Measurements from ENCODE around the gene FOXL2. TPM values are rescaled to one million over a fixed set of nuclear protein-coding genes. Genes with fewer than 3 reads are reported as not detected.

FOXL2 gene
- total RNA-seq, 1 donor from 2014 or later = not detected

- peaks cover 15% of the 10 kb centered on the region for H3K27me3 Mint-ChIP-seq (ENCODE audit: insufficient read depth, low read depth)
- H3K27ac ChIP-seq = no peak overlapping the region
- DNase-seq (ENCODE audit: low spot score) = no peak
- H3K27me3 ChIP-seq = peaks cover 24% of the 10 kb centered on the region
- TF ChIP-seq CTCF (IDR thresholded peaks at IDR 0.05) (no peak), EZH2 (IDR thresholded peaks at IDR 0.05) (no peak), EZH2phosphoT487 (IDR thresholded peaks at IDR 0.05) (no peak)
- H3K4me3 ChIP-seq = no peak overlapping the region
- H3K36me3 Mint-ChIP-seq = no peaks in the 10 kb centered on the region
- no peaks in the 10 kb centered on the region for H4K20me1 ChIP-seq (ENCODE audit: low read depth)
- H3K4me2 ChIP-seq = no peak overlapping the region
- H3K79me2 ChIP-seq (ENCODE audit: low read depth) = no peaks in the 10 kb centered on the region
- H3K9ac ChIP-seq = no peak overlapping the region
- H3K9me3 Mint-ChIP-seq = peaks cover 9% of the 10 kb centered on the region
- H3K36me3 ChIP-seq = no peaks in the 10 kb centered on the region
- H2AFZ ChIP-seq (replicated peaks) = no peak overlapping the region
- H3K4me3 Mint-ChIP-seq = no peak overlapping the region
- no peaks in the 10 kb centered on the region for H3F3A ChIP-seq (ENCODE audit: low read depth)
- H3K9me3 ChIP-seq (ENCODE audit: low read depth) = peaks cover 14% of the 10 kb centered on the region
- H3K4me1 Mint-ChIP-seq = no peaks in the 10 kb centered on the region
- no peak overlapping the region for H3K27ac Mint-ChIP-seq
- no peaks in the 10 kb centered on the region for H3K4me1 ChIP-seq
Observed at GRCh38 chr3:138962854-138963560, 16.1 kb upstream of the FOXL2 start.

GRCh38 chr3:138960417-138960852 lies 13.5 kb upstream of the FOXL2 start:
- H3K4me2 ChIP-seq = no peak overlapping the region
- no peak overlapping the region for H3K4me3 ChIP-seq
- no peaks in the 10 kb centered on the region for H3K4me1 Mint-ChIP-seq

GRCh38 chr3:138950701-138951100 lies 3.8 kb upstream of the FOXL2 start:
- peak overlapping the region; percentile 51 for H3K4me3 ChIP-seq
- H3K27ac ChIP-seq = no peak overlapping the region
- H3K4me2 ChIP-seq = peak overlapping the region; percentile 93
- no peak overlapping the region for H3K9ac ChIP-seq
- Mint-ChIP-seq H3K4me1 (peaks cover 12% of the 10 kb centered on the region), H3K4me3 (peak overlapping the region; percentile 79), H3K27me3 (ENCODE audit: insufficient read depth, low read depth) (peaks cover 58% of the 10 kb centered on the region), H3K27ac (no peak overlapping the region), H3K9me3 (no peaks in the 10 kb centered on the region), H3K36me3 (no peaks in the 10 kb centered on the region)
- H3K36me3 ChIP-seq = no peaks in the 10 kb centered on the region
- TF ChIP-seq EZH2phosphoT487 (IDR thresholded peaks at IDR 0.05) (no peak), CTCF (IDR thresholded peaks at IDR 0.05) (no peak), EZH2 (IDR thresholded peaks at IDR 0.05) (no peak)
- H3F3A ChIP-seq (ENCODE audit: low read depth) = peaks cover 3% of the 10 kb centered on the region
- no peaks in the 10 kb centered on the region for H3K79me2 ChIP-seq (ENCODE audit: low read depth)
- H3K9me3 ChIP-seq (ENCODE audit: low read depth) = no peaks in the 10 kb centered on the region
- H3K4me1 ChIP-seq = peaks cover 26% of the 10 kb centered on the region
- no peak overlapping the region for H2AFZ ChIP-seq (replicated peaks)
- H4K20me1 ChIP-seq (ENCODE audit: low read depth) = peaks cover 62% of the 10 kb centered on the region
- no peak for DNase-seq (ENCODE audit: low spot score)
- peaks cover 100% of the 10 kb centered on the region for H3K27me3 ChIP-seq

More at GRCh38 chr3:138960417-138960852, 13.5 kb upstream of the FOXL2 start:
- no peak overlapping the region for H3K27ac Mint-ChIP-seq
- peaks cover 6% of the 10 kb centered on the region for H3K9me3 Mint-ChIP-seq
- no peaks in the 10 kb centered on the region for H3F3A ChIP-seq (ENCODE audit: low read depth)
- TF ChIP-seq EZH2phosphoT487 (IDR thresholded peaks at IDR 0.05) = no peak
- no peak for TF ChIP-seq EZH2 (IDR thresholded peaks at IDR 0.05)
- no peak for TF ChIP-seq CTCF (IDR thresholded peaks at IDR 0.05)
- H3K27ac ChIP-seq = no peak overlapping the region
- H3K79me2 ChIP-seq (ENCODE audit: low read depth) = no peaks in the 10 kb centered on the region
- no peak for DNase-seq (ENCODE audit: low spot score)
- peaks cover 12% of the 10 kb centered on the region for H3K27me3 Mint-ChIP-seq (ENCODE audit: insufficient read depth, low read depth)
- H3K36me3 Mint-ChIP-seq = no peaks in the 10 kb centered on the region
- no peaks in the 10 kb centered on the region for H3K4me1 ChIP-seq
- H2AFZ ChIP-seq (replicated peaks) = no peak overlapping the region
- H4K20me1 ChIP-seq (ENCODE audit: low read depth) = no peaks in the 10 kb centered on the region
- no peaks in the 10 kb centered on the region for H3K36me3 ChIP-seq
- H3K4me3 Mint-ChIP-seq = no peak overlapping the region
- H3K9me3 ChIP-seq (ENCODE audit: low read depth) = peaks cover 14% of the 10 kb centered on the region
- no peak overlapping the region for H3K9ac ChIP-seq
- peaks cover 50% of the 10 kb centered on the region for H3K27me3 ChIP-seq

Data from neural progenitor cell (in vitro differentiated cells).